ENCODE data around the gene RAB27A.

The RAB27A gene

GRCh38 chr15:55282284-55282833 is 7.3 kb downstream of the RAB27A start (continued):
- TF ChIP-seq, protein P1, sequence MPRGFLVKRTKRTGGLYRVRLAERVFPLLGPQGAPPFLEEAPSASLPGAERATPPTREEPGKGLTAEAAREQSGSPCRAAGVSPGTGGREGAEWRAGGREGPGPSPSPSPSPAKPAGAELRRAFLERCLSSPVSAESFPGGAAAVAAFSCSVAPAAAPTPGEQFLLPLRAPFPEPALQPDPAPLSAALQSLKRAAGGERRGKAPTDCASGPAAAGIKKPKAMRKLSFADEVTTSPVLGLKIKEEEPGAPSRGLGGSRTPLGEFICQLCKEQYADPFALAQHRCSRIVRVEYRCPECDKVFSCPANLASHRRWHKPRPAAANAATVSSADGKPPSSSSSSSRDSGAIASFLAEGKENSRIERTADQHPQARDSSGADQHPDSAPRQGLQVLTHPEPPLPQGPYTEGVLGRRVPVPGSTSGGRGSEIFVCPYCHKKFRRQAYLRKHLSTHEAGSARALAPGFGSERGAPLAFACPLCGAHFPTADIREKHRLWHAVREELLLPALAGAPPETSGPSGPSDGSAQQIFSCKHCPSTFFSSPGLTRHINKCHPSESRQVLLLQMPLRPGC (tag by site-specific recombination; IDR thresholded peaks at IDR 0.05) = no peak
- TF ChIP-seq PRDM10 (tag by site-specific recombination; IDR thresholded peaks at IDR 0.05) = no peak
- no peak for TF ChIP-seq ZNF747 (tag by site-specific recombination; IDR thresholded peaks at IDR 0.05)
- TF ChIP-seq ZNF785 (tag by site-specific recombination; IDR thresholded peaks at IDR 0.05) = no peak
- no peak for TF ChIP-seq ZNF664 (tag by site-specific recombination; IDR thresholded peaks at IDR 0.05)
- TF ChIP-seq ZNF580 (tag by site-specific recombination; IDR thresholded peaks at IDR 0.05) = no peak
- no peak for TF ChIP-seq ZNF184 (tag by site-specific recombination; IDR thresholded peaks at IDR 0.05)
- TF ChIP-seq ZNF837 (tag by site-specific recombination; IDR thresholded peaks at IDR 0.05) = no peak
- no peak for TF ChIP-seq BCL11A (tag by site-specific recombination; IDR thresholded peaks at IDR 0.05; ENCODE audit: low read depth)
- no peak for TF ChIP-seq ZNF140 (tag by site-specific recombination; IDR thresholded peaks at IDR 0.05)
- TF ChIP-seq ZBTB21 (tag by site-specific recombination; IDR thresholded peaks at IDR 0.05) = no peak
- TF ChIP-seq GFI1B (tag by site-specific recombination; IDR thresholded peaks at IDR 0.05) = no peak
- no peak for TF ChIP-seq ZNF830 (tag by site-specific recombination; IDR thresholded peaks at IDR 0.05; ENCODE audit: low read depth)
- no peak for TF ChIP-seq ZNF426 (tag by site-specific recombination; IDR thresholded peaks at IDR 0.05)
- TF ChIP-seq ZNF138 (tag by site-specific recombination; IDR thresholded peaks at IDR 0.05; ENCODE audit: borderline replicate concordance) = no peak
- TF ChIP-seq SP2 (tag by site-specific recombination; IDR thresholded peaks at IDR 0.05) = no peak
- no peak for TF ChIP-seq ZNF121 (tag by site-specific recombination; IDR thresholded peaks at IDR 0.05)
- no peak for TF ChIP-seq KLF7 (tag by site-specific recombination; IDR thresholded peaks at IDR 0.05; ENCODE audit: borderline replicate concordance)
- no peak for TF ChIP-seq ZNF529 (tag by site-specific recombination; IDR thresholded peaks at IDR 0.05; ENCODE audit: insufficient replicate concordance)
- 0 out of 2 replicates have a peak, but pooled peaks have one; percentile 17 for TF ChIP-seq ZBTB48 (tag by site-specific recombination; IDR thresholded peaks at IDR 0.05)
- TF ChIP-seq ZBTB44 (tag by site-specific recombination; IDR thresholded peaks at IDR 0.05) = no peak
- no peak for TF ChIP-seq ZNF362 (tag by site-specific recombination; IDR thresholded peaks at IDR 0.05)
- no peak for TF ChIP-seq ZNF350 (tag by site-specific recombination; IDR thresholded peaks at IDR 0.05)
- no peak for TF ChIP-seq BCL6B (tag by site-specific recombination; IDR thresholded peaks at IDR 0.05)
- no peak for TF ChIP-seq ZNF211 (tag by site-specific recombination; IDR thresholded peaks at IDR 0.05; ENCODE audit: low read depth)
- TF ChIP-seq KLF1 (tag by site-specific recombination; IDR thresholded peaks at IDR 0.05) = no peak
- TF ChIP-seq, protein P2, sequence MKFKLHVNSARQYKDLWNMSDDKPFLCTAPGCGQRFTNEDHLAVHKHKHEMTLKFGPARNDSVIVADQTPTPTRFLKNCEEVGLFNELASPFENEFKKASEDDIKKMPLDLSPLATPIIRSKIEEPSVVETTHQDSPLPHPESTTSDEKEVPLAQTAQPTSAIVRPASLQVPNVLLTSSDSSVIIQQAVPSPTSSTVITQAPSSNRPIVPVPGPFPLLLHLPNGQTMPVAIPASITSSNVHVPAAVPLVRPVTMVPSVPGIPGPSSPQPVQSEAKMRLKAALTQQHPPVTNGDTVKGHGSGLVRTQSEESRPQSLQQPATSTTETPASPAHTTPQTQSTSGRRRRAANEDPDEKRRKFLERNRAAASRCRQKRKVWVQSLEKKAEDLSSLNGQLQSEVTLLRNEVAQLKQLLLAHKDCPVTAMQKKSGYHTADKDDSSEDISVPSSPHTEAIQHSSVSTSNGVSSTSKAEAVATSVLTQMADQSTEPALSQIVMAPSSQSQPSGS (tag by site-specific recombination; IDR thresholded peaks at IDR 0.05; ENCODE audit: low read depth) = no peak
- no peak for TF ChIP-seq ZNF19 (tag by site-specific recombination; IDR thresholded peaks at IDR 0.05; ENCODE audit: low read depth)
- TF ChIP-seq ZNF48 (tag by site-specific recombination; IDR thresholded peaks at IDR 0.05) = no peak
